Measurements from ENCODE around the gene MTHFS.

Gene MTHFS

GRCh38 chr15:79853492-79854328 lies 43.1 kb downstream of the MTHFS start:
- Histone ChIP-seq H3K9me2 (replicated peaks; ENCODE audit: insufficient read depth, low read length) (no peaks in the 10 kb centered on the region), H3K36me3 (ENCODE audit: low read length) (0 out of 2 replicates have a peak, but pooled peaks cover 5% of the 10 kb centered on the region), H3K79me2 (ENCODE audit: insufficient read depth, low read length) (peaks cover 17% of the 10 kb centered on the region), H3F3A (ENCODE audit: insufficient read depth) (no peaks in the 10 kb centered on the region; the same call in 1 of the 2 replicates), H2AFZ (ENCODE audit: low read depth, low read length, severe bottlenecking) (no peak overlapping the region), H3K9ac (ENCODE audit: low read length) (no peak overlapping the region), H3K4me2 (ENCODE audit: low read depth, low read length, poor library complexity, severe bottlenecking) (no peak overlapping the region), H3K27me3 (ENCODE audit: low read length) (no peaks in the 10 kb centered on the region), H3K27ac (ENCODE audit: low read depth, low read length) (no peak overlapping the region), H4K20me1 (ENCODE audit: low read depth, low read length) (no peaks in the 10 kb centered on the region), H3K9me3 (ENCODE audit: insufficient read depth, low read length) (no peaks in the 10 kb centered on the region), H3K4me3 (ENCODE audit: insufficient read depth, low read length, poor library complexity, severe bottlenecking) (no peak overlapping the region)
- TF ChIP-seq, protein P1, sequence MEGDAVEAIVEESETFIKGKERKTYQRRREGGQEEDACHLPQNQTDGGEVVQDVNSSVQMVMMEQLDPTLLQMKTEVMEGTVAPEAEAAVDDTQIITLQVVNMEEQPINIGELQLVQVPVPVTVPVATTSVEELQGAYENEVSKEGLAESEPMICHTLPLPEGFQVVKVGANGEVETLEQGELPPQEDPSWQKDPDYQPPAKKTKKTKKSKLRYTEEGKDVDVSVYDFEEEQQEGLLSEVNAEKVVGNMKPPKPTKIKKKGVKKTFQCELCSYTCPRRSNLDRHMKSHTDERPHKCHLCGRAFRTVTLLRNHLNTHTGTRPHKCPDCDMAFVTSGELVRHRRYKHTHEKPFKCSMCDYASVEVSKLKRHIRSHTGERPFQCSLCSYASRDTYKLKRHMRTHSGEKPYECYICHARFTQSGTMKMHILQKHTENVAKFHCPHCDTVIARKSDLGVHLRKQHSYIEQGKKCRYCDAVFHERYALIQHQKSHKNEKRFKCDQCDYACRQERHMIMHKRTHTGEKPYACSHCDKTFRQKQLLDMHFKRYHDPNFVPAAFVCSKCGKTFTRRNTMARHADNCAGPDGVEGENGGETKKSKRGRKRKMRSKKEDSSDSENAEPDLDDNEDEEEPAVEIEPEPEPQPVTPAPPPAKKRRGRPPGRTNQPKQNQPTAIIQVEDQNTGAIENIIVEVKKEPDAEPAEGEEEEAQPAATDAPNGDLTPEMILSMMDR (IDR thresholded peaks at IDR 0.05; ENCODE audit: insufficient read depth, low read length, poor library complexity, severe bottlenecking), result peak; percentile 92
- TF ChIP-seq EZH2phosphoT487 (conservative IDR thresholded peaks at IDR 0.05; ENCODE audit: low read length), result no peak

- Histone ChIP-seq H3K79me2 (ENCODE audit: insufficient read depth, low read length) (peaks cover 23% of the 10 kb centered on the region), H3K27ac (ENCODE audit: low read depth, low read length) (no peak overlapping the region), H3K9me2 (replicated peaks; ENCODE audit: insufficient read depth, low read length) (no peaks in the 10 kb centered on the region), H3K9ac (ENCODE audit: low read length) (no peak overlapping the region), H4K20me1 (ENCODE audit: low read depth, low read length) (no peaks in the 10 kb centered on the region), H2AFZ (ENCODE audit: low read depth, low read length, severe bottlenecking) (no peak overlapping the region), H3F3A (ENCODE audit: insufficient read depth) (no peaks in the 10 kb centered on the region; the same call in 1 of the 2 replicates), H3K9me3 (ENCODE audit: insufficient read depth, low read length) (no peaks in the 10 kb centered on the region), H3K4me3 (ENCODE audit: insufficient read depth, low read length, poor library complexity, severe bottlenecking) (no peak overlapping the region), H3K4me2 (ENCODE audit: low read depth, low read length, poor library complexity, severe bottlenecking) (no peak overlapping the region), H3K27me3 (ENCODE audit: low read length) (no peaks in the 10 kb centered on the region), H3K36me3 (ENCODE audit: low read length) (peaks cover 6% of the 10 kb centered on the region; the same call in 1 of the 2 replicates)
- TF ChIP-seq EZH2phosphoT487 (conservative IDR thresholded peaks at IDR 0.05; ENCODE audit: low read length), result no peak
- TF ChIP-seq, protein P1 (IDR thresholded peaks at IDR 0.05; ENCODE audit: insufficient read depth, low read length, poor library complexity, severe bottlenecking), result peak; percentile 26
Observed at GRCh38 chr15:79849789-79850188, 47.0 kb downstream of the MTHFS start.

- Histone ChIP-seq H3K9me2 (replicated peaks; ENCODE audit: insufficient read depth, low read length) (no peaks in the 10 kb centered on the region), H3K36me3 (ENCODE audit: low read length) (peaks cover 8% of the 10 kb centered on the region; the same call in 1 of the 2 replicates), H3F3A (ENCODE audit: insufficient read depth) (no peaks in the 10 kb centered on the region), H3K27me3 (ENCODE audit: low read length) (no peaks in the 10 kb centered on the region), H3K9ac (ENCODE audit: low read length) (no peak overlapping the region), H3K4me3 (ENCODE audit: insufficient read depth, low read length, poor library complexity, severe bottlenecking) (no peak overlapping the region), H3K9me3 (ENCODE audit: insufficient read depth, low read length) (no peaks in the 10 kb centered on the region), H4K20me1 (ENCODE audit: low read depth, low read length) (no peaks in the 10 kb centered on the region), H3K27ac (ENCODE audit: low read depth, low read length) (no peak overlapping the region), H3K79me2 (ENCODE audit: insufficient read depth, low read length) (peaks cover 20% of the 10 kb centered on the region), H2AFZ (ENCODE audit: low read depth, low read length, severe bottlenecking) (no peak overlapping the region), H3K4me2 (ENCODE audit: low read depth, low read length, poor library complexity, severe bottlenecking) (no peak overlapping the region)
- TF ChIP-seq, protein P1 (IDR thresholded peaks at IDR 0.05; ENCODE audit: insufficient read depth, low read length, poor library complexity, severe bottlenecking), result no peak
- no peak for TF ChIP-seq EZH2phosphoT487 (conservative IDR thresholded peaks at IDR 0.05; ENCODE audit: low read length)
Observed at GRCh38 chr15:79846539-79846938, 50.3 kb downstream of the MTHFS start.

Measured in SU-DHL-6 (cell line).